Uterus (tissue), 4 donors: Measurements from ENCODE around the gene SLC16A6. TPM values are rescaled to one million over a fixed set of nuclear protein-coding genes. Genes with fewer than 3 reads are reported as not detected.
"Not testable (repeated sequence)": the region's sequence is repeated elsewhere in the genome, so short reads cannot be mapped to it uniquely, and the experiment has no call there.

ENCODE experiments used
- DNase-seq, 2 donors: peaks; one replicate each; pipeline ENCODE4 v3.0.0-alpha.2; 2019 to 2020
- H3K27ac ChIP-seq, 2 donors: fragments of 200-600 bp; sonication (generic); 1 replicate in 1 of 2; 2 replicates in 1 of 2; pipeline ENCODE4 v1.5.1; 2016 to 2018
- H3K27me3 ChIP-seq, 2 donors: fragments of 200-600 bp; sonication (generic); one replicate each; pipeline ENCODE4 v1.5.1; 2018 to 2019; ENCODE audit warnings: control low read depth in 1 of 2
- H3K36me3 ChIP-seq, 2 donors: fragments of 200-600 bp; sonication (generic); one replicate each; pipeline ENCODE4 v1.5.1; 2019; ENCODE audit warnings: control low read depth in 1 of 2
- H3K4me1 ChIP-seq, 2 donors: fragments of 200-600 bp; sonication (generic); one replicate each; pipeline ENCODE4 v1.5.1; 2018 to 2019; ENCODE audit warnings: control low read depth in 1 of 2
- H3K4me3 ChIP-seq, 2 donors: fragments of 200-600 bp; sonication (generic); 1 replicate in 1 of 2; 2 replicates in 1 of 2; pipeline ENCODE4 v1.5.1; 2018 to 2019; ENCODE audit warnings: mild to moderate bottlenecking in 1 of 2
- H3K9me3 ChIP-seq, 2 donors: fragments of 200-600 bp; sonication (generic); one replicate each; pipeline ENCODE4 v1.5.1; 2019; ENCODE audit warnings: control low read depth in 1 of 2
- POLR2A ChIP-seq, 2 donors: fragments of 450-650 bp; IDR thresholded peaks; one replicate each; pipeline ENCODE4 v1.6.1; 2016; ENCODE audit warnings: antibody characterized with exemption in 2 of 2, mild to moderate bottlenecking in 1 of 2, moderate library complexity in 1 of 2
- intact Hi-C: fragments of 100-400 bp; cut with DNase I; formaldehyde crosslinking; loops from one replicate; pipeline ENCODE4 v1.15.1; 2023; ENCODE audit warnings: low total_unique reads
- total RNA-seq, 4 donors: library from RNA; depleted of rRNA in 3 of 4; stranded (reverse); fragments of >200 nt in 3 of 4; gene quantifications; one replicate each; pipeline versions ENCODE4 v1.1.0 to v1.2.4, GENCODE V29; 2014 to 2023
- TF ChIP-seq, protein P1 (sequence below), 4 experiments: fragments of 200-600 bp in 2 of 4; fragments of 450-650 bp in 2 of 4; sonication (generic) in 2 of 4; IDR thresholded peaks; one replicate each; pipeline ENCODE4 v1.5.1; 2016 to 2019; ENCODE audit warnings: antibody characterized with exemption in 4 of 4, mild to moderate bottlenecking in 2 of 4, moderate library complexity in 1 of 4
- donor health status: DM: yes; HTN: yes; CAD: no.

The SLC16A6 gene
- total RNA-seq, 4 donors from 2014 or later = 0.35 to 1.5 (median 1.0) TPM; not detected in 1

DNA sequence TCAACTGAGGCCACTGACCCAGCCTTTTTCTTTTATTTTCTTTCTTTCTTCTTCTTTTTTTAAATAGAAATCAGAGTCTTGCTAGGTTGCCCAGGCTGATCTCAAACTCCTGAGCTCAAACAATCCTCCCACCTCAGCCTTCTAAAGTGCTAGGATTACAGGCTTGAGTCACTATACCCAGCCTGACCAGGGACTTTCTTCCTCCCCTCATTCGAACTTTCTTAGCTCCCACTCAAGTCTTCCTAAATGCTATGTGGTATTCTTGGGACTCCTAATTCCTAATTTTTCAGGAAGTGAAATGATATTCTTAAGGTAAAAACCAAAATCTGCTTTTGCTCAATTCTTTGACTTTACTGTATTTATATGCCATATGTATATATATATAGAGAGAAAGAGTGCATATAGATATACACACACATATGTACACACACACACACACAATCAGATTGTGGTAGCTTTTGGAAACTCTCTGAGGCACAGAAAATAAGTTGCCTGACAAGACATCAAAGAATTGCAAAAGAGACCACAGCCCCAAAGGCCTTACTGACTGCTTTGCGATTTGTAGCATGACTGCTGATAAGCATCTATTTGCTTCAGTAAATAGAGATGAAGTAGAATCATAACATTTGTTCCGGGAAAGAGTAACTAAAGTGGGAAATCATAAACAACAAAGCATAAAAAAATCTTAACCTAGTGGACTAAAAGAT, 52.6 kb downstream of the SLC16A6 start:
- H3K4me1 ChIP-seq = no peaks in the 10 kb centered on the region
- H3K4me3 ChIP-seq = no peak overlapping the region
- intact Hi-C loops = no loop called here
- no peaks in the 10 kb centered on the region for H3K27me3 ChIP-seq
- no peak for TF ChIP-seq POLR2A (IDR thresholded peaks at IDR 0.05)
- TF ChIP-seq, protein P1, sequence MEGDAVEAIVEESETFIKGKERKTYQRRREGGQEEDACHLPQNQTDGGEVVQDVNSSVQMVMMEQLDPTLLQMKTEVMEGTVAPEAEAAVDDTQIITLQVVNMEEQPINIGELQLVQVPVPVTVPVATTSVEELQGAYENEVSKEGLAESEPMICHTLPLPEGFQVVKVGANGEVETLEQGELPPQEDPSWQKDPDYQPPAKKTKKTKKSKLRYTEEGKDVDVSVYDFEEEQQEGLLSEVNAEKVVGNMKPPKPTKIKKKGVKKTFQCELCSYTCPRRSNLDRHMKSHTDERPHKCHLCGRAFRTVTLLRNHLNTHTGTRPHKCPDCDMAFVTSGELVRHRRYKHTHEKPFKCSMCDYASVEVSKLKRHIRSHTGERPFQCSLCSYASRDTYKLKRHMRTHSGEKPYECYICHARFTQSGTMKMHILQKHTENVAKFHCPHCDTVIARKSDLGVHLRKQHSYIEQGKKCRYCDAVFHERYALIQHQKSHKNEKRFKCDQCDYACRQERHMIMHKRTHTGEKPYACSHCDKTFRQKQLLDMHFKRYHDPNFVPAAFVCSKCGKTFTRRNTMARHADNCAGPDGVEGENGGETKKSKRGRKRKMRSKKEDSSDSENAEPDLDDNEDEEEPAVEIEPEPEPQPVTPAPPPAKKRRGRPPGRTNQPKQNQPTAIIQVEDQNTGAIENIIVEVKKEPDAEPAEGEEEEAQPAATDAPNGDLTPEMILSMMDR (IDR thresholded peaks at IDR 0.05) = no peak
- peak overlapping the region in 1 of 2 donors; percentile 24 for H3K27ac ChIP-seq
- H3K36me3 ChIP-seq = no peaks in the 10 kb centered on the region
- DNase-seq = no peak
- no peaks in the 10 kb centered on the region for H3K9me3 ChIP-seq

DNA sequence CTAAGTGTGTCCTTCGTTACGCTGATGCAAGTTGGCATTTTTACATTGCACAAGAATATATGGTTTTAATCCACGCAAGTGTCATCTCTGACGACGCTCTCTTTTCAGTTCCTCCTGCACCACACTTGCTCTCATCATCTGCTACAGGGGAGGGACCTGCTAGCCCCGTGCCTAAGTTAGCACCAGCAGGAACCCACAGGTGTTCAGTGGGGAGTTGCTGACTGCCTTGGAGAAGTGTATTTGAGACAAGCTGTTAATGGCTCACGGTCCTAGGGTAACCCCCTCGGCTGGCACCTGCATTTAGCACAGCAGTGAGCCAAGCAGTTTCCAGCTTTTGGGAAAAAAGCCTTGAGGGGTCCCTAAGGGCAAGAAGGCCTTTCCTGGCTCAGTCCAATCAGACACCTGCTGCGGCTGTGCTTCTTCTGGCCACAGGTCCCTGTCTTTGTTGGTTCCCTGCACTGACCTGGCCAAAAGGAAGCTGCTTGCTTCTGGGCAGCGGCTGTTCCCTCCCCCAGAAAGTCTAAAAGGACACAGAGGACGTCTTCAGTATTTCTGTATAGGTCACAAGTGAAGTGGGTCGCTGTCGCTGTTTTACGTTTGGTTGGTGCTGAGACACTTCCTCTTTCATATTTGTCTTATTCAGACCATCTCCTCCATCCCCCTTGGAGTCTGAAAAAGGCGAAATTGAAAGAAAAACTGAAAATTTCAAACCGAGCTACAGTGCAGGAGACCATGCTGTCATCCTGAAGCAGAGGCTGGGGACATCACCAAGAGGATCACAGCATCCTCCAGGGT, 53.4 kb downstream of the SLC16A6 start:
- intact Hi-C loops, H3K36me3 ChIP-seq, DNase-seq, H3K27me3 ChIP-seq, H3K9me3 ChIP-seq, H3K4me1 ChIP-seq, H3K4me3 ChIP-seq: not testable (repeated sequence)
- peak overlapping the region in 1 of 2 donors; percentile 24 for H3K27ac ChIP-seq

DNA sequence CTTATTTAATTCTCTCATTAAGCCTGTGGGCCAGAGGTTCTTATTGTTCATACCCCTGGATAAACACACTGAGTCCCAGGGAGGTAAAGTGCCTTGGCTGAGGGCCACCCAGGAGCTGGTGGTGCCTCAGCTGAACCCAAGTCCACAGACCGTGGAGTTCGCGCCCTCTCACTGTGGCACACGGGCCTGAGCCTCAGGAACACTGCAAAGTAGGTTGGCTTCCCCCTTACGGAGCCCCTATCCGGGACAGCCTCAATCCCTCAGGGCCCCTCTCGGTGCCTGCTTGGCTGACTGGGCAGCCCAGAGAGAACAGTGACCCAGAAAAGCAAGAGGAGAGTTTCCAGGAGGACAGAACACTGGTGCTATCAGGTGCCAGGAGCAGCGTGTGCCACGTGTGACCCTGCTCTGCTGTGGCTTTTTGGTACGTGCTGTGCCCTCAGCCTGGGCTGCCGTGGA, 55.6 kb downstream of the SLC16A6 start:
- H3K36me3 ChIP-seq, H3K4me1 ChIP-seq, DNase-seq, H3K4me3 ChIP-seq, intact Hi-C loops, H3K27me3 ChIP-seq, H3K9me3 ChIP-seq: not testable (repeated sequence)
- peak overlapping the region in 1 of 2 donors; percentile 33 for H3K27ac ChIP-seq

DNA sequence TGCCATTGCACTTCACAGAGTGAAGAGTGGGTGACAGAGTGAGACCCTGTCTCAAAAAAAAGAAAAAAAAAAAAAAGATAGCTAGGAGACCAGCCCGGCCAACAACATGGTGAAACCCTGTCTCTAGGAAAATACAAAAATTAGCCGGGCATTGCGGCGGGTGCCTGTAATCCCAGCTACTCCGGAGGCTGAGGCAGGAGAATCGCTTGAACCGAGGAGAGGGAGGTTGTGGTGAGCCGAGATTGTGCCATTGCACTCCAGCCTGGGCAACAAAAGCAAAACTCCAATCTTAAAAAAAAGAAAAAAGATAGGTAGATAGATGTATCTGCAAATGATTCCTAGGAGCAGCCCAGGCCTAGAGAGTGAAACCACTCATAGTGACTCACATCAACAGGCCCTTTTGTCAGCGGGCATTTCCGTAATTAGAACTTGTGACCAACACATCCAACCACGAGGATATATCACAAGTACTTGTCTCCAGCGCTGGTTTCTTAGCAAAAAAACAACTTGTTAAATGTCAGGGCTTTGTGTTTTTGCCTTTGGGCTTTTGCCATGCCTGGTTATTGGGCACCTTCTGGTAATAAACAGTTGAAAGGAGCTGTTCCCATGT, 56.1 kb downstream of the SLC16A6 start:
- H3K27me3 ChIP-seq, H3K4me1 ChIP-seq, H3K36me3 ChIP-seq, H3K9me3 ChIP-seq, H3K4me3 ChIP-seq, intact Hi-C loops: not testable (repeated sequence)
- peak overlapping the region in 1 of 2 donors; percentile 33 for H3K27ac ChIP-seq
- peak in 1 of 2 donors; percentile 36 for DNase-seq

DNA sequence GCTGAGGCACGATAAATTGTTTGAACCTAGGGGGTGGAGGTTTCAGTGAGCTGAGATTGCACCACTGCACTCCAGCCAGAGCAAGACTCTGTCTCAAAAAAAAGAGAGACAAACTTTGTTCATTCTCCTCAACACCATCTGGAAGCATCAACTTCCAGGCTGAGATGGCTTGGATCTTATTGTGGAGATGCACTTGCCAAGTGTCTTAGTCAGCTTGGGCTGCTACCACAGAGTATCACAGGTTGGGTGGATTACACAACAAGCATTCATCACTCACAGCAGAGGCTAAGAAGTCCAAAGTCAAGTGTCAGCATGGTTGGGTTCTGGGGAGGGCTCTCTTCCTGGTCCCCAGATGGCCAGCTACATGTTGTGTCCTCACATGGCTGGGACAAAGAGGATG, 58.2 kb downstream of the SLC16A6 start:
- intact Hi-C loops, H3K27ac ChIP-seq, H3K4me3 ChIP-seq, H3K9me3 ChIP-seq, H3K27me3 ChIP-seq, DNase-seq, H3K4me1 ChIP-seq, H3K36me3 ChIP-seq: not testable (repeated sequence)

DNA sequence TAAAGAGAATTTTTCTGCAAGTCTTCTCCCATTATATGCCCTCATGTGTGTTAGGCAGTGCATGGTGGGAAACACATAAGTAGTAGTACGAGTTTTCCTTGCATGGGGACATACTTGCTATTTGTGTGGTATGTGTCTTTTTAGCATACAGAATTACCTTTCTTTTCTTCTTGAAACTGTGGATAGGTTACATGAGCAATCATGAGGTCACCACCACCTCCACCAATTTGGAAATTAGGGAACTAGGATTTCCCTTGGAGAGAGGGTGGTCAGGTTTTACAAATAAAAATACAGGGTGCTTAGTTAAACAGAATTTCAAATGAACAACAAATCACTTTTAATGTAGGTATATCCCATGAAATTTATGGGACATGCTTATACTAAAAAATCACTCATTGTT, 59.4 kb downstream of the SLC16A6 start:
- Histone ChIP-seq H3K36me3 (no peaks in the 10 kb centered on the region), H3K4me3 (no peak overlapping the region), H3K27me3 (no peaks in the 10 kb centered on the region), H3K9me3 (no peaks in the 10 kb centered on the region), H3K4me1 (no peaks in the 10 kb centered on the region), H3K27ac (no peak overlapping the region)
- no peak for TF ChIP-seq POLR2A (IDR thresholded peaks at IDR 0.05)
- TF ChIP-seq, protein P1 (IDR thresholded peaks at IDR 0.05) = no peak
- intact Hi-C loops = no loop called here
- DNase-seq = no peak

DNA sequence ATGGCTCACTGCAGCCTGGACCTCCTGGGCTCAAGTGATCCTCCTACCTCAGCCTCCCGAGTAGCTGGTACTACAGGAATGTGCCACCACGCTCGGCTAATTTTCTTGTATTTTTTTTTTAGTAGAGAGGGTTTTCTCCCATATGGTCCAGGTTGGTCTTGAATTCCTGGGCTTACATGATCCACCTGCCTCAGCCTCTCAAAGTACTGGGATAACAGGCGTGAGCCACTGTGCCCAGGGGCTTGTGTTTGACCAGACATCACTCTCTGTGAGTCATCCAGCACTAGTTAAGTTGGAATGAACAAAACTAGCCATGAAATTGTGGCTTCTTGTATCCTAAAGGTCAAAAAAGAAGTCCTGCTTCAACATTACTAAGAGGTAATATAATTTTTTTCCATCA, 59.8 kb downstream of the SLC16A6 start:
- H3K9me3 ChIP-seq, H3K27me3 ChIP-seq, H3K4me3 ChIP-seq, H3K36me3 ChIP-seq, H3K4me1 ChIP-seq, intact Hi-C loops, H3K27ac ChIP-seq, DNase-seq: not testable (repeated sequence)
